BE2C (cell line): ENCODE measurements around the gene KLF17.
"Not testable (repeated sequence)": the region's sequence is repeated elsewhere in the genome, so short reads cannot be mapped to it uniquely, and the experiment has no call there.

Experiments used
- DNase-seq: peaks from one replicate; pipeline ENCODE4 v3.0.0-alpha.2; 2020
- H3K27me3 ChIP-seq: fragments of 250-450 bp; sonication (Bioruptor Pico); 2 replicates; pipeline ENCODE4 v1.5.1; 2020; ENCODE audit warnings: mild to moderate bottlenecking
- H3K36me3 ChIP-seq: fragments of 250-450 bp; sonication (Bioruptor Pico); 2 replicates; pipeline ENCODE4 v1.5.1; 2020; ENCODE audit warnings: mild to moderate bottlenecking
- H3K4me1 ChIP-seq: fragments of 250-450 bp; sonication (Bioruptor Pico); 2 replicates; pipeline ENCODE4 v1.5.1; 2020
- H3K4me3 ChIP-seq: 2 replicates; pipeline ENCODE4 v1.5.1; 2011; ENCODE audit warnings: low read depth, low read length
- H3K9me3 ChIP-seq: fragments of 250-450 bp; sonication (Bioruptor Pico); 2 replicates; pipeline ENCODE4 v1.5.1; 2020
- CTCF ChIP-seq: IDR thresholded peaks from 2 replicates; pipeline ENCODE4 v1.5.1; 2012; ENCODE audit warnings: mild to moderate bottlenecking, low read depth, low read length

Gene KLF17

DNA sequence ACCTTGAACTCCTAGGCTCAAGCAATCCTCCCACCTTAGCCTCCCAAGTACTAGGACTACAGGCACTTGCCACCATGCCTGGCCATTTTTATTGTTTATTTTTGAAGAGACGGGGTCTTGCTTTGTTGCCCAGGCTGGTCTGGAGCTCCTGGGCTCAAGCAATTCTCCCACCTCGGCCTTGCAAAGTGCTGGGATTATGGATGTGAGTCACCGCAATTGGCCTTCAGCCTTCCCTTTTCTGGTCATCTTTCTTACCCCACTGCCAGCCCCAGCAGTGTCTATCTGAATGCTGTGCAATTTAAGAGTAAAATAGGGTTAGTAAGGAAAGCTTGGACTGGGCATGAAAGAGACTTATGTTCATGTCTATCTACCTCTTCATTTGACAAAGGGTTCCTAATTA lies 6.1 kb upstream of the KLF17 start:
- no peaks in the 10 kb centered on the region for H3K27me3 ChIP-seq
- H3K36me3 ChIP-seq: no peaks in the 10 kb centered on the region
- no peak for TF ChIP-seq CTCF
- no peak overlapping the region for H3K4me3 ChIP-seq
- DNase-seq: no peak
- H3K9me3 ChIP-seq: no peaks in the 10 kb centered on the region
- no peaks in the 10 kb centered on the region for H3K4me1 ChIP-seq

GRCh38 chr1:44113095-44113609 lies 5.5 kb upstream of the KLF17 start:
- DNase-seq: no peak
- Histone ChIP-seq H3K9me3 (no peaks in the 10 kb centered on the region), H3K27me3 (no peaks in the 10 kb centered on the region), H3K4me1 (no peaks in the 10 kb centered on the region), H3K36me3 (no peaks in the 10 kb centered on the region), H3K4me3 (no peak overlapping the region)
- no peak for TF ChIP-seq CTCF

- H3K9me3 ChIP-seq: no peaks in the 10 kb centered on the region
- H3K4me1 ChIP-seq: no peaks in the 10 kb centered on the region
- H3K4me3 ChIP-seq: no peak overlapping the region
- no peak for TF ChIP-seq CTCF
- no peak for DNase-seq
- H3K27me3 ChIP-seq: no peaks in the 10 kb centered on the region
- H3K36me3 ChIP-seq: no peaks in the 10 kb centered on the region
Observed at GRCh38 chr1:44114098-44114497, 4.5 kb upstream of the KLF17 start.

DNA sequence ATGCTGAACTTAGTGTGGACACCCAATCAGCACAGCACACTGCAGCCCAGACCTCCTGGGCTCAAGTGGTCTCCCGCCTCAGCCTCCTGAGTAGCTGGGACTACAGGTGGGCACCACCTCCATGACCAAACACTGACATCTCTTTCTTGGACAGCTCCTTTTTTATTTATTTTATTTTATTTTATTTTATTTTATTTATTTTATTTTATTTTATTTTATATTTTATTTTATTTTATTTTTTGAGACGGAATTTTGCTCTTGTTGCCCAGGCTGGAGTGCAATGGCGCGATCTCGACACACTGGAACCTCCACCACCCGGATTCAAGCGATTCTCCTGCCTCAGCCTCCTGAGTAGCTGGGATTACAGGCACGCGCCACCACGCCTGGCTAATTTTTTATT lies 1.3 kb upstream of the KLF17 start:
- H3K4me1 ChIP-seq, H3K36me3 ChIP-seq, H3K4me3 ChIP-seq, H3K9me3 ChIP-seq, DNase-seq, H3K27me3 ChIP-seq: not testable (repeated sequence)

- H3K36me3 ChIP-seq: no peaks in the 10 kb centered on the region
- H3K4me1 ChIP-seq: no peaks in the 10 kb centered on the region
- DNase-seq: no peak
- no peak overlapping the region for H3K4me3 ChIP-seq
- no peaks in the 10 kb centered on the region for H3K27me3 ChIP-seq
- no peak for TF ChIP-seq CTCF
- no peaks in the 10 kb centered on the region for H3K9me3 ChIP-seq
Observed at GRCh38 chr1:44119525-44119924, 904 bp downstream of the KLF17 start.

GRCh38 chr1:44120398-44120949 lies 1.9 kb downstream of the KLF17 start:
- Histone ChIP-seq H3K36me3 (no peaks in the 10 kb centered on the region), H3K4me1 (no peaks in the 10 kb centered on the region), H3K27me3 (no peaks in the 10 kb centered on the region), H3K9me3 (no peaks in the 10 kb centered on the region), H3K4me3 (no peak overlapping the region)
- no peak for TF ChIP-seq CTCF
- no peak for DNase-seq
